Gastroesophageal sphincter (tissue), 3 donors: Measurements from ENCODE around the gene HECW1.

Source experiments
- EP300 ChIP-seq: sonication (generic); formaldehyde crosslinking; IDR thresholded peaks from one replicate; pipeline ENCODE4 v1.6.1; 2017; ENCODE audit warnings: antibody characterized with exemption, mild to moderate bottlenecking
- POLR2A ChIP-seq, 2 donors: fragments of 450-650 bp; IDR thresholded peaks; one replicate each; pipeline ENCODE4 v1.6.1; 2017; ENCODE audit warnings: antibody characterized with exemption in 2 of 2, mild to moderate bottlenecking in 2 of 2, moderate library complexity in 1 of 2
- POLR2AphosphoS5 ChIP-seq: sonication (generic); formaldehyde crosslinking; IDR thresholded peaks from one replicate; pipeline ENCODE4 v1.6.1; 2017; ENCODE audit warnings: antibody characterized with exemption
- TF ChIP-seq, protein P1 (sequence below), 4 experiments: fragments of 200-600 bp in 2 of 4; fragments of 450-650 bp in 2 of 4; sonication (generic) in 1 of 4; IDR thresholded peaks; one replicate each; pipeline ENCODE4 v1.5.1; 2017 to 2019; ENCODE audit warnings: antibody characterized with exemption in 4 of 4, mild to moderate bottlenecking in 2 of 4, moderate library complexity in 2 of 4

DNA sequence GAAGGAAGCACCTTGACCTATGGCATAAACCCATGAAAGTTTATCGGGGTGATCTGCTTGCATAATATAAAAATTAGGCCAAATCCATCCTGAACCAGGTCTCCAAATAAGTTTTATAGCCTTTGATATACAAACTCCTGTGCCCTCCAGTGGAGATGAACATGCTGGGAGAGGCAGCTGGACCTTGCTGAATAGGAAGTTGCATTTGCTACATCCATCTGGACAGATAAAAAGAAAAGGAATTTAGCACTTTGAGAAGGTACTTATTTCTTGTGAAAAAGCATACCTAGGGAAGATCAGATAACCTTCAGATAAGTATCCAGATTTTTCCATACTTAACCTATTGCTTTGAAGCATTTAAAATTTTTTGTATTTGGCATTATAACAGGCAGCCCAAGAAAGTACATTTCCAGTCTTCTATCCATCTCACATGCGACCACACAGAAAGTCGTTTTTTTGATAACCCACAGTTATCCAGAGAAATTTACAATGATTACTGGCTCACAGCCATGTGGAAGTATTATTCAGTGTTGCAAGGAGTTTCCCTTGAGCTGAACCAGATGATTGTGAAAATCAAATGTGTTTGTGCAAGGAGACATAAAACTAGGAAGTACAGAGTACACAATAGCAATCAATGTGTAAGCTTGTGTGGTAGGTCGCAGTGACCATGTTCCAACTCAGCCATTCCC is 346.0 kb downstream of the HECW1 start:
- TF ChIP-seq, protein P1, sequence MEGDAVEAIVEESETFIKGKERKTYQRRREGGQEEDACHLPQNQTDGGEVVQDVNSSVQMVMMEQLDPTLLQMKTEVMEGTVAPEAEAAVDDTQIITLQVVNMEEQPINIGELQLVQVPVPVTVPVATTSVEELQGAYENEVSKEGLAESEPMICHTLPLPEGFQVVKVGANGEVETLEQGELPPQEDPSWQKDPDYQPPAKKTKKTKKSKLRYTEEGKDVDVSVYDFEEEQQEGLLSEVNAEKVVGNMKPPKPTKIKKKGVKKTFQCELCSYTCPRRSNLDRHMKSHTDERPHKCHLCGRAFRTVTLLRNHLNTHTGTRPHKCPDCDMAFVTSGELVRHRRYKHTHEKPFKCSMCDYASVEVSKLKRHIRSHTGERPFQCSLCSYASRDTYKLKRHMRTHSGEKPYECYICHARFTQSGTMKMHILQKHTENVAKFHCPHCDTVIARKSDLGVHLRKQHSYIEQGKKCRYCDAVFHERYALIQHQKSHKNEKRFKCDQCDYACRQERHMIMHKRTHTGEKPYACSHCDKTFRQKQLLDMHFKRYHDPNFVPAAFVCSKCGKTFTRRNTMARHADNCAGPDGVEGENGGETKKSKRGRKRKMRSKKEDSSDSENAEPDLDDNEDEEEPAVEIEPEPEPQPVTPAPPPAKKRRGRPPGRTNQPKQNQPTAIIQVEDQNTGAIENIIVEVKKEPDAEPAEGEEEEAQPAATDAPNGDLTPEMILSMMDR (IDR thresholded peaks at IDR 0.05): no peak
- TF ChIP-seq POLR2A (IDR thresholded peaks at IDR 0.05) (no peak), EP300 (no peak), POLR2AphosphoS5 (no peak)
